Common myeloid progenitor, CD34-positive (primary cell): Measurements from ENCODE around the gene BCL2L13.

Experiments used
- CTCF ChIA-PET: fragments of 350-600 bp; sonication (Branson Sonifier 250); formaldehyde crosslinking; loops from one replicate; lab custom pipeline; 2021; ENCODE audit warnings: antibody characterized with exemption; lab: Charles Lee
- POLR2A ChIA-PET: fragments of 350-600 bp; sonication (Branson Sonifier 250); formaldehyde crosslinking; loops from one replicate; lab custom pipeline; 2021; ENCODE audit warnings: antibody characterized with exemption; lab: Charles Lee
- DNase-seq, 3 donors: peaks; one replicate each; pipeline versions ENCODE4 v3.0.0 to v3.0.0-alpha.2; 2013
- H3K27ac ChIP-seq, 2 experiments: 1 replicate in 1 of 2; 2 replicates in 1 of 2; pipeline ENCODE4 v1.7.0; 2013; ENCODE audit warnings: inconsistent platforms in 2 of 2, low read length in 2 of 2, mild to moderate bottlenecking in 2 of 2, low read depth in 1 of 2, moderate library complexity in 1 of 2; ENCODE audit not compliant: severe bottlenecking in 2 of 2, insufficient read depth in 1 of 2, poor library complexity in 1 of 2
- H3K27me3 ChIP-seq, 5 experiments: replicated peaks in 2 of 5; 1 replicate in 3 of 5; 2 replicates in 2 of 5; pipeline versions ENCODE4 v1.6.1 to v1.7.0; 2013; ENCODE audit warnings: low read length in 4 of 5, mild to moderate bottlenecking in 2 of 5, moderate library complexity in 2 of 5, inconsistent platforms in 1 of 5; ENCODE audit not compliant: insufficient read depth in 5 of 5, control insufficient read depth in 4 of 5
- H3K36me3 ChIP-seq, 4 experiments: 1 replicate in 2 of 4; 2 replicates in 2 of 4; pipeline versions ENCODE4 v1.6.1 to v1.7.0; 2013; ENCODE audit warnings: low read length in 3 of 4, control low read depth in 1 of 4, mild to moderate bottlenecking in 1 of 4; ENCODE audit not compliant: control insufficient read depth in 4 of 4, insufficient read depth in 4 of 4
- H3K4me1 ChIP-seq, 4 experiments: 1 replicate in 3 of 4; 2 replicates in 1 of 4; pipeline versions ENCODE4 v1.6.1 to v1.7.1; 2013; ENCODE audit warnings: low read length in 3 of 4, mild to moderate bottlenecking in 3 of 4, control low read depth in 1 of 4, inconsistent platforms in 1 of 4, moderate library complexity in 1 of 4; ENCODE audit not compliant: control insufficient read depth in 4 of 4, insufficient read depth in 4 of 4; ENCODE audit errors: control extremely low read depth in 1 of 4
- H3K4me3 ChIP-seq, 7 experiments: 1 replicate in 4 of 7; 2 replicates in 3 of 7; pipeline versions ENCODE4 v1.5.1 to v1.7.0; 2013; ENCODE audit warnings: mild to moderate bottlenecking in 7 of 7, low read length in 6 of 7, moderate library complexity in 6 of 7, inconsistent platforms in 2 of 7, low read depth in 2 of 7, control low read depth in 1 of 7; ENCODE audit not compliant: insufficient read depth in 4 of 7, control insufficient read depth in 1 of 7; ENCODE audit errors: extremely low read depth in 1 of 7
- H3K9me3 ChIP-seq, 5 experiments: 1 replicate in 4 of 5; 2 replicates in 1 of 5; pipeline versions ENCODE4 v1.6.1 to v1.7.1; 2013; ENCODE audit warnings: low read length in 4 of 5, mild to moderate bottlenecking in 2 of 5, inconsistent platforms in 1 of 5, low read depth in 1 of 5, moderate library complexity in 1 of 5; ENCODE audit not compliant: control insufficient read depth in 4 of 5, insufficient read depth in 2 of 5; ENCODE audit errors: control extremely low read depth in 1 of 5
- WGBS: methylation state at CpG from one replicate; pipeline ENCODE4 v1.1.5; 2013; ENCODE audit not compliant: insufficient coverage; 5-methylcytosine and 5-hydroxymethylcytosine counted together

Gene BCL2L13

DNA sequence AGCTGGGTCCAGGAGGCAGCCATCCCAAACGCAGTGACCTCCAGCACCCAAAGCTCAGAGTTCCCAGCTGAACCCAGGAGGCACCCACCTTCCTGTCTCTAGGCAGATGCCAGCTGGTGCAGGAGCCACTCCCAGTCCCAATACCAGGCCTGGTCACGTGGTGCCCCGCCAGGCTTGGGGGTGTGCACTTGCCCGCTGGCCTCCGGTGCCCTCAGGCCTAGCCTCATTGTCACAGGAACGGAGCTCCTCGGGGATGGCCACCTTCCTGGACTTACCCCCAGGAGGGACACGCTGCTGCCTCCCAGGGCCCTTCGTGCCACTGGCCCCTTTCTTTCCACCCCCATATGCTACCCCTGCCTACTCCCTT, 131.1 kb downstream of the BCL2L13 start:
- Histone ChIP-seq H3K9me3 (no peaks in the 10 kb centered on the region), H3K36me3 (peaks cover 0 to 16% (median 3%) of the 10 kb centered on the region in 4 experiments), H3K4me3 (no peak overlapping the region), H3K27me3 (no peaks in the 10 kb centered on the region), H3K27ac (peak overlapping the region in 1 of 2 experiments; percentile 30), H3K4me1 (peaks cover 6 to 60% (median 54%) of the 10 kb centered on the region in 4 experiments)
- no peak for DNase-seq
- ChIA-PET POLR2A (no interaction called here), CTCF (interaction anchor here (5.5 kb wide), 1 partner anchor 16 kb away, joined by 47 read pairs; no protein-coding TSS in a partner anchor)
- WGBS, result 98% methylated on average over 9 of the region's 9 CpGs

DNA sequence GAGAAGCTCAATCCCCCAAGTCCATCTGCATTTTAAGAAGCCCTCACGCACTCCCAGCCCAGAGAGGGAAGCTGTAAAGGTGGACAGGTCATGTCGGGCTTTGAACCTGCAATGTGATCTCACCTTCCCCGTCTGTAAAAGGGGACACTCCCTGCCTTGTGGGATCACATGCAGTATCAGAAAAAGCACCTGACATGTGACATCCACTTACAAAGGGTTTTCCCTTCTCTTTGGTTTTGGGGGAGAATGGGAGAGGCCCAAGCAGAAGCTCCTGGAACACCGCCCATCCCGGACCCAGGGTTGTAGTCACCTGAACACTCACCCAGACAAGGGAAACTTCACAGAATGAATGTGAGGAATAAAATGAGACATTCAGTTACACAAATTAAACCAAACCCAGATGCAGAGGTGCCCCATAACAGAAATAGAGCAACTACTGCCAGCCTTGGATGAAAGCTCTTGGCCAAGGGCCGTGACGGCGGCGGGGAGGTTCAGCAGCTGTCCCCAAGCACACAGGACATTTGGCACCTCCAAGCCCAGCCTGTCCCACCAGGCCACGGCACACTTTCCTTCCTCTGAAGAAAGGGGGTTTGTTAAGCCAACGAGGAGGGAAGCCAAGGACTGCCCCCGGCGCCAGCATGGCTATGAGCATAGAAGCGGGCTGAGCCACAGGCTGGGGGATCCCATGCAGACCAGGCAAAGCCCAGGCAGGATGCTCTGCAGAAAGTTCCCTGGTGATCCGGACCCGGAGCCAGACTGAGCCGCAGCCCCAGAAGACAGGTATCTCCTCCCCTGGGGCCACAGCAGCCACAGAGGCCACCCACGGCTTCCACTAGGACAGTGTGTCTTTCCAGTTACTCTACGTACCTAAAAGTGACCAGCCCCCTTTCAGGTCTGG, 131.9 kb downstream of the BCL2L13 start:
- Histone ChIP-seq H3K27ac (peak overlapping the region in 1 of 2 experiments; percentile 30), H3K4me3 (no peak overlapping the region), H3K4me1 (peaks cover 3 to 61% (median 55%) of the 10 kb centered on the region in 4 experiments), H3K36me3 (peaks cover 0 to 16% (median 3%) of the 10 kb centered on the region in 4 experiments), H3K9me3 (no peaks in the 10 kb centered on the region), H3K27me3 (no peaks in the 10 kb centered on the region)
- ChIA-PET CTCF (interaction anchor here (1.5 to 5.5 kb wide), 3 partner anchors 10 to 18 kb away, joined by 4 to 47 read pairs (median 12); no protein-coding TSS in a partner anchor), POLR2A (interaction anchor here (1.1 kb wide), 1 partner anchor 18 kb away, joined by 4 read pairs; no protein-coding TSS in a partner anchor)
- DNase-seq, result no peak
- 93% methylated on average over 17 of the region's 19 CpGs for WGBS

DNA sequence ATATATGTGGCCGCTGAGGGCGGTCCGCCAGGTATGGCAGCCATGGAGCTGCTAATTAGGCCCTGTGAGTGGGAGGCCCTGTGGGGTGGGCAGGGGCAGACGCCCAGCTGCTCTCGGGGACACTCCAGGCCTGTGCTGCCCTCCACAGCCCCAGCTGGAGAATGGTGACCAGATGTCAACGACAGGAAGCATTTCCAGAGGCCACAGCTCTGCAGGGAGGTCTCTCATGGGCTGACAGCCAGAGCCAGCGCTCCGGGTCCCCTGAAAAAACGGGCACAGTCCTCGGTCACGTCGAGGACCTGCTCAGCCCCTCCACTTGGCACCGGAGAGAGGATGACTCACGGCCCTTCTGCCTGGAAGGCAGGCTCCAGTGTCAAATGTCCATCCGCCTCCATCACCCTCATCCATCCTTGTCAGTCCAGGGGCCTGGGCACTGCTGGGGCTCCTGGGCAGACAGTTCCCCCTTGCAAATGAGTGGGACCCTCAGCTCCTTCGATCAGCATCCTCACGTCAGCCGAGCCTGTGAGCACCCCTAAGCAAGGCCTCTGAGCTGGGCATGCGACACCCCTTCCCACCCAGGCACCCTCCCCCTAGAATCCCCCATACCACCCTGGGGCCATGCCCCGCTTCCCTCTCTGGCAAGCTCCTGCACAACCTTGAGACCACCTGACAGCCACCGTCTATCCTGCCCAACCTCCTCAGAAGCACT, 133.8 kb downstream of the BCL2L13 start:
- Histone ChIP-seq H3K9me3 (no peaks in the 10 kb centered on the region), H3K27me3 (no peaks in the 10 kb centered on the region), H3K36me3 (peaks cover 0 to 16% (median 3%) of the 10 kb centered on the region in 4 experiments), H3K4me1 (peaks cover 6 to 75% (median 65%) of the 10 kb centered on the region in 4 experiments), H3K27ac (peak overlapping the region in 1 of 2 experiments; percentile 71), H3K4me3 (peak overlapping the region in 6 of 7 experiments; percentile 72 to 80 (median 76))
- ChIA-PET POLR2A (interaction anchor here (2.8 kb wide), 1 partner anchor 12 kb away, joined by 12 read pairs; no protein-coding TSS in a partner anchor), CTCF (interaction anchor here (1.1 to 5.5 kb wide), 9 partner anchors 8 to 305 kb away, joined by 3 to 47 read pairs (median 6); partner anchors contain the start of gene PEX26)
- no peak for DNase-seq
- WGBS, result 88% methylated on average over 17 of the region's 21 CpGs

DNA sequence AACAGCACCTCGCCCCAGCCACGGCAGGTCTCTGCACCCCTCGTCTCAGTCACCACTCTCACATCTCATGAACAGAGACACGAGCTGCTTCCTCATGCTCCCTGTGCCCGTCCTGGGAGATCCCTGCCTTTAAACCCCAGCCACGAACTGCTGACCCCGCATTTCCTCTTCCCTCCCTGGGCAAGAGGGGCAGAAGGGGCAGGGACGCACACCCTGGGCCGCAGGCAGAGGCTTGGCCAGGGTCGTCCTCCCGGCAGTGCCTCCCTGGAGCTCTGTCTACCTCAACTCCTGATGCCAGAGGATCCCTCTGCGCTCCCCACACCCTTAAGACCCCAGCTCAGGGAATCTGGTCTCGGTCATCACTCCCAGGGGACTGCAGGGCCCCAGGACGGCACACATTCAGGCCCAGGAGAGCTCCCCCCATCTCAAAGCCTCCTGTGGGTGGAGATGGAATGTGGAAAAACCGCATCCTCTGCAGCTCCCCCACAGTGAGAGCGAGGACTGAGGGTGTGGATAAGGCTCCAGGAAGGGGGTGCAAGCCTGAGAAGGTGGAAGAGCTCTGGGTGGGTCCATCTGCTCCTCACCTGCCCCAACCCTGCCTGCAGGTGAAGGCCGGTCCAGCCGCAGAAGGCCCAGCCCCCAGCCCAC, 134.5 kb downstream of the BCL2L13 start:
- POLR2A ChIA-PET, result interaction anchor here (1.0 to 2.8 kb wide), 3 partner anchors 9 to 310 kb away, joined by 3 to 12 read pairs (median 3); no protein-coding TSS in a partner anchor
- Histone ChIP-seq H3K9me3 (no peaks in the 10 kb centered on the region), H3K4me1 (peaks cover 4 to 82% (median 72%) of the 10 kb centered on the region in 4 experiments), H3K27me3 (no peaks in the 10 kb centered on the region), H3K4me3 (peak overlapping the region; percentile 59 to 80 (median 76)), H3K27ac (peak overlapping the region in 1 of 2 experiments; percentile 64), H3K36me3 (peaks cover 0 to 15% (median 3%) of the 10 kb centered on the region in 4 experiments)
- CTCF ChIA-PET, result interaction anchor here (0.9 to 5.5 kb wide), 9 partner anchors 8 to 304 kb away, joined by 3 to 47 read pairs (median 6); partner anchors contain the start of gene PEX26
- DNase-seq, result no peak
- 20% methylated on average over 12 of the region's 18 CpGs for WGBS

DNA sequence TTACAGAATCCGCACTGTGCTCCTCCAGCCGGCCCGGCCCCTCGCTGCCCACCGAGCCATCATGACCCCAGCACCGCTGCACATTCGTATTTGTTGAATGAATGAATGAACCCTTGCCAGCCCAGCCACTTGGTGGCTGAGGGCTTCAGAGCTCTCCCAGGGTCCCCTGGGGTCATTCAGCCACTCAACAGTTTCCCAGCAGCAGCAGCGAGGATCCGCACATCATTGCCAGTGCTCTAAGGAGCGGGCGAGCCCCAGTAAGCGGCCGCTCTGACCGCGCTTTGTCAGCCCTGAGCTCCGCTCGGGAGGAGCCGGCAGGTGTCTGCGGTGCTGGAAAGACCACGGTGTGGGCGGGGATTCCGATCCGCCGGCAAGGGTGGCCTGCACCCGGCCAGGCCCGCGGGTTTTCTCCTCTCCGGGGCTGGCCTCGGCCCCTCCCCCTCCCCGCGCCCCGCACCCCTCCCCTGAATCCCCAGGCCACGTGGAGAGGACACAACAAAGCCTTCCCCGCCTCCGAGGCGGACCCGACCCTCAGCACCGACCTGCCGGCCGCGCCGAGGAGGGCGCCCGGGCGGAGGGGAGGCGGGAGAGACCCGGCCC, 135.1 kb downstream of the BCL2L13 start:
- 3% methylated on average over 29 of the region's 47 CpGs for WGBS
- ChIA-PET POLR2A (interaction anchor here (1.0 to 2.8 kb wide), 3 partner anchors 10 to 309 kb away, joined by 3 to 12 read pairs (median 3); no protein-coding TSS in a partner anchor), CTCF (interaction anchor here (0.9 to 5.5 kb wide), 8 partner anchors 7 to 215 kb away, joined by 3 to 47 read pairs (median 6); no protein-coding TSS in a partner anchor)
- Histone ChIP-seq H3K27ac (peak overlapping the region in 1 of 2 experiments; percentile 64), H3K4me3 (peak overlapping the region; percentile 59 to 80 (median 76)), H3K36me3 (peaks cover 0 to 12% (median 3%) of the 10 kb centered on the region in 4 experiments), H3K27me3 (no peaks in the 10 kb centered on the region), H3K4me1 (peaks cover 4 to 87% (median 75%) of the 10 kb centered on the region in 4 experiments), H3K9me3 (no peaks in the 10 kb centered on the region)
- peak; percentile 27 to 72 (median 59) for DNase-seq
